ENCODE results near the gene ITPK1. TPM values are rescaled to one million over a fixed set of nuclear protein-coding genes. Genes with fewer than 3 reads are reported as not detected.

ITPK1 gene
- total RNA-seq, 1 donor from 2014 or later: 43.0 TPM

- DNase-seq: no peak
- ATAC-seq (ENCODE audit: low read depth): no peak
- POLR2A ChIA-PET: no interaction called here
- no peaks in the 10 kb centered on the region for H3K9me3 Mint-ChIP-seq
- no peaks in the 10 kb centered on the region for H3K27me3 Mint-ChIP-seq
- no peak overlapping the region for H3K27ac Mint-ChIP-seq
- H3K4me1 Mint-ChIP-seq: peaks cover 38% of the 10 kb centered on the region
- CTCF ChIA-PET: no interaction called here
- no peak overlapping the region for H3K4me3 Mint-ChIP-seq
- TF ChIP-seq, protein P1, sequence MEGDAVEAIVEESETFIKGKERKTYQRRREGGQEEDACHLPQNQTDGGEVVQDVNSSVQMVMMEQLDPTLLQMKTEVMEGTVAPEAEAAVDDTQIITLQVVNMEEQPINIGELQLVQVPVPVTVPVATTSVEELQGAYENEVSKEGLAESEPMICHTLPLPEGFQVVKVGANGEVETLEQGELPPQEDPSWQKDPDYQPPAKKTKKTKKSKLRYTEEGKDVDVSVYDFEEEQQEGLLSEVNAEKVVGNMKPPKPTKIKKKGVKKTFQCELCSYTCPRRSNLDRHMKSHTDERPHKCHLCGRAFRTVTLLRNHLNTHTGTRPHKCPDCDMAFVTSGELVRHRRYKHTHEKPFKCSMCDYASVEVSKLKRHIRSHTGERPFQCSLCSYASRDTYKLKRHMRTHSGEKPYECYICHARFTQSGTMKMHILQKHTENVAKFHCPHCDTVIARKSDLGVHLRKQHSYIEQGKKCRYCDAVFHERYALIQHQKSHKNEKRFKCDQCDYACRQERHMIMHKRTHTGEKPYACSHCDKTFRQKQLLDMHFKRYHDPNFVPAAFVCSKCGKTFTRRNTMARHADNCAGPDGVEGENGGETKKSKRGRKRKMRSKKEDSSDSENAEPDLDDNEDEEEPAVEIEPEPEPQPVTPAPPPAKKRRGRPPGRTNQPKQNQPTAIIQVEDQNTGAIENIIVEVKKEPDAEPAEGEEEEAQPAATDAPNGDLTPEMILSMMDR (IDR thresholded peaks at IDR 0.05): no peak
- H3K36me3 Mint-ChIP-seq (ENCODE audit: low read depth): peaks cover 24% of the 10 kb centered on the region
- intact Hi-C loops (cut with micrococcal nuclease): no loop called here
Observed at GRCh38 chr14:93011141-93011529, 104.6 kb downstream of the ITPK1 start.

DNA sequence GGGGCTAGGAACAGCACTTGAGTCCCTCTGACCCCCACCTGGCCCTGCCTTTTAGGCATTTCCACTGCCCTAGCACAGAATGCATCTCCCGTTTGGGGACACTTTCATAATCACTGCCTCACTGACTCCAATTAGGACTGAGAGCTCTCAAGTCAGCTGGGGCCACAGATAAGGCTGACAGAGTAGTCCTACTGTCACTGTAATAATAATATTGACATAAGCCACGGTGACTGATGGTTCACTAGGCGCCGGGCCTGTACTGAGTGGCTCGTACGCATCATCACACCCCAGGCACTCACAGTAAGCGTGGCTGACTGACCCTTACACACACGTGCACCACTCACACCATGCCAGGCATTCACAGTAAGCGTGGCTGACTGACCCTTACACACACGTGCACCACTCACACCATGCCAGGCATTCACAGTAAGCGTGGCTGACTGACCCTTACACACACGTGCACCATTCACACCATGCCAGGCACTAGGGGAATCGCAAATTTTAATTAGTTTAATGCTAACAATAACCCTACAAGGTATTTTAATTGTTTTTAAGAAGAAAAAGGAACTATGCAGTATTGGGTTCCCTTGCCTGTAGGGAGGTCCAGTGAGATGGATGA is 105.1 kb downstream of the ITPK1 start:
- POLR2A ChIA-PET: no interaction called here
- H3K27me3 Mint-ChIP-seq: no peaks in the 10 kb centered on the region
- intact Hi-C loops (cut with micrococcal nuclease): no loop called here
- H3K36me3 Mint-ChIP-seq (ENCODE audit: low read depth): peaks cover 21% of the 10 kb centered on the region
- ATAC-seq (ENCODE audit: low read depth): no peak
- DNase-seq: no peak
- no peak overlapping the region for H3K27ac Mint-ChIP-seq
- H3K9me3 Mint-ChIP-seq: no peaks in the 10 kb centered on the region
- TF ChIP-seq, protein P1 (IDR thresholded peaks at IDR 0.05): no peak
- peaks cover 44% of the 10 kb centered on the region for H3K4me1 Mint-ChIP-seq
- CTCF ChIA-PET: no interaction called here
- H3K4me3 Mint-ChIP-seq: no peak overlapping the region

- H3K36me3 Mint-ChIP-seq (ENCODE audit: low read depth): peaks cover 18% of the 10 kb centered on the region
- H3K27ac Mint-ChIP-seq: no peak overlapping the region
- POLR2A ChIA-PET: no interaction called here
- DNase-seq (no peak), ATAC-seq (ENCODE audit: low read depth) (no peak)
- CTCF ChIA-PET: interaction anchor here (1.6 kb wide), 1 partner anchor 103 kb away, joined by 4 read pairs; no protein-coding TSS in a partner anchor
- intact Hi-C loops (cut with micrococcal nuclease): no loop called here
- peaks cover 45% of the 10 kb centered on the region for H3K4me1 Mint-ChIP-seq
- no peak overlapping the region for H3K4me3 Mint-ChIP-seq
- no peaks in the 10 kb centered on the region for H3K9me3 Mint-ChIP-seq
- H3K27me3 Mint-ChIP-seq: no peaks in the 10 kb centered on the region
- TF ChIP-seq, protein P1 (IDR thresholded peaks at IDR 0.05): no peak
Observed at GRCh38 chr14:93010130-93010499, 105.6 kb downstream of the ITPK1 start.

GRCh38 chr14:93009471-93010129 is 106.1 kb downstream of the ITPK1 start:
- intact Hi-C loops (cut with micrococcal nuclease): no loop called here
- H3K9me3 Mint-ChIP-seq: no peaks in the 10 kb centered on the region
- peaks cover 17% of the 10 kb centered on the region for H3K36me3 Mint-ChIP-seq (ENCODE audit: low read depth)
- DNase-seq (no peak), ATAC-seq (ENCODE audit: low read depth) (no peak)
- CTCF ChIA-PET: interaction anchor here (1.6 kb wide), 1 partner anchor 104 kb away, joined by 4 read pairs; no protein-coding TSS in a partner anchor
- TF ChIP-seq, protein P1 (IDR thresholded peaks at IDR 0.05): no peak
- H3K4me1 Mint-ChIP-seq: peaks cover 45% of the 10 kb centered on the region
- H3K27me3 Mint-ChIP-seq: no peaks in the 10 kb centered on the region
- no peak overlapping the region for H3K27ac Mint-ChIP-seq
- no peak overlapping the region for H3K4me3 Mint-ChIP-seq
- POLR2A ChIA-PET: no interaction called here

GRCh38 chr14:93008381-93008780 is 107.3 kb downstream of the ITPK1 start:
- H3K36me3 Mint-ChIP-seq (ENCODE audit: low read depth): peaks cover 11% of the 10 kb centered on the region
- TF ChIP-seq, protein P1 (IDR thresholded peaks at IDR 0.05): no peak
- H3K27ac Mint-ChIP-seq: peak overlapping the region; percentile 22
- ChIA-PET POLR2A (no interaction called here), CTCF (no interaction called here)
- DNase-seq (no peak), ATAC-seq (ENCODE audit: low read depth) (no peak)
- H3K9me3 Mint-ChIP-seq: no peaks in the 10 kb centered on the region
- H3K27me3 Mint-ChIP-seq: no peaks in the 10 kb centered on the region
- peaks cover 38% of the 10 kb centered on the region for H3K4me1 Mint-ChIP-seq
- no peak overlapping the region for H3K4me3 Mint-ChIP-seq
- intact Hi-C loops (cut with micrococcal nuclease): no loop called here

Measured in activated B cell treated with CpG ODN at 0.5 μM for 24 hours (primary cell).